Limb (tissue), 2 donors: Measurements from ENCODE around the gene TLR5.
A peak's percentile ranks its signal among the peaks of the same experiment; 100 is the strongest.

Experiments
- DNase-seq, 2 donors: peaks; one replicate each; pipeline ENCODE4 v3.0.0-alpha.2; 2016; ENCODE audit errors: extremely low spot score in 2 of 2

The TLR5 gene

GRCh38 chr1:223068900-223069665, 74.0 kb downstream of the TLR5 start:
- DNase-seq, result peak in 1 of 2 donors; percentile 22

- no peak for DNase-seq
Measured at GRCh38 chr1:223067914-223068313, 75.1 kb downstream of the TLR5 start.

- DNase-seq, result no peak
Measured at GRCh38 chr1:223066415-223066814, 76.6 kb downstream of the TLR5 start.

GRCh38 chr1:223062177-223062576, 80.9 kb downstream of the TLR5 start:
- no peak for DNase-seq

GRCh38 chr1:223059526-223059925, 83.5 kb downstream of the TLR5 start:
- no peak for DNase-seq
